ENCODE results near the gene GFOD1.
A peak's percentile ranks its signal among the peaks of the same experiment; 100 is the strongest.
"Not testable (repeated sequence)": the region's sequence is repeated elsewhere in the genome, so short reads cannot be mapped to it uniquely, and the experiment has no call there.

GFOD1 gene

DNA sequence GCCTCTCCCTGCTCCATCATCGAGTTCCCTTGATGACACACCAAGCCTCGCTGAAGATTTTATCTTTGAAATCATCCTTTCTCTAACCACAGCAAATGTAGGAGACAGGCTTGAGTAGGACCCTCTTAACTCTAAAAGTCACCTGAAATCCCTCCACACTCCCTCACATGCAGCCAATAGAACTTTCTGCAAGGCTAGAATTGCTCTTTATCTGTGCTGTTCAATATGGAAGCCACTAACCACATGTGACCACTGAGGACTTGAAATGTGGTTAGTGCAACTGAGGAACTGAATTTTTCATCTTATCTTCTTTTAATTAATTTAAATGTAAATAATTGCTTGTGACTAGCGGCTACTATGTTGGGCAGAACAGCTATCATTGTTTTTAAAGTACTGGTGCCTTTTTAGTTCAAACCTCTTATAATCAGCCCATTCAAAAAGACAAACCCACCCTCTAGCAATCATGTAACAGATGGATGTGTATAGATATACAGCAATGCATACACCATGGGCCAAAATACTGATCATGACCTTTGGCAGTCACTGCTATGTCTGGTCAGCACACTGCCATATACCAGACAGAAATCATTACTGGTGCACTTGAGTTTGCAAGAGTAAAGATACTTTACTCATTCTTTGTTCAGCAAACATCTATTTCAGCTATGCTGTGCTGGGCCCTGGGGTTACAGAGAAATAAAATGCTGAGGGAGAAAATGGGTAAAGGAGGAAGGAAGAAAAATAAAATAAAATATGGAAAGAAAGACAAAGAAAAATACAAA lies 50.0 kb downstream of the GFOD1 start:
- DNase-seq = no peak

DNA sequence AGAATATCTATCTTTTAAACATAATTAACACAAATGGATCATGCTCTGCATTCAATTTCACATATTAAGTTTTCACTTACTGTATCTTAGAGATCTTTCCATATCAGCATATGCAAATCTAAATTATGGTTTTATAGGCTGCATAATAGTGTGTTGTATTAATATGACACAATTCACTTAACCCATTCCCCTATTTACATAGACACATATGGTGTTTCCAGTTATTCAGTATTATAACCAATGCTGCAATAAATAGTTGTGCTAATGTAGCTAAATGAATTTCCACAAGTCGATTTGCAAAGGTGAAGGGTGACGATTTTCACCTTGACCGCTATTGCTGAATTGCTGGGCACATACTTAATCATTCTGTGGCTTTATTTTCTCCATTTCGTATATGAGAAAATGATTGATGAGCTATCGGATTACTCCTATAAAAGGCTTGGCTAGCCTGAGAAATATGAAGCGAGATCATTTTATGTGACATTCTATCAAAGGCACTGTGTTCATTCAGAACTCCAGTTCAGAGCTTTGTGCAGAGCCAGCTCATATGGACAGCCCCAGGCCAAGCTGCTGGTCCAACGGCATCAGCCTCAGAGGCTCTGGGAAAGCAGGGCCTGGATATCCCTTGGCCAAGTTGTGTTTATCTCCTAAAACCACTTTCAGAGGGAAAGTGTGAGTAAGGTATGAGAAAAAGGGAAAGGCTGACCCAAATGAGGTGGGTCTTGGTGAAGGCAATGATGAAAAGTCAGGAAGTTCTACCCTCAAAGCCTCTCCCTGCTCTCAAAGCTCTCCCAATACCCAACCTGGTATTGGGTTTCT lies 50.8 kb downstream of the GFOD1 start:
- no peak for DNase-seq

DNA sequence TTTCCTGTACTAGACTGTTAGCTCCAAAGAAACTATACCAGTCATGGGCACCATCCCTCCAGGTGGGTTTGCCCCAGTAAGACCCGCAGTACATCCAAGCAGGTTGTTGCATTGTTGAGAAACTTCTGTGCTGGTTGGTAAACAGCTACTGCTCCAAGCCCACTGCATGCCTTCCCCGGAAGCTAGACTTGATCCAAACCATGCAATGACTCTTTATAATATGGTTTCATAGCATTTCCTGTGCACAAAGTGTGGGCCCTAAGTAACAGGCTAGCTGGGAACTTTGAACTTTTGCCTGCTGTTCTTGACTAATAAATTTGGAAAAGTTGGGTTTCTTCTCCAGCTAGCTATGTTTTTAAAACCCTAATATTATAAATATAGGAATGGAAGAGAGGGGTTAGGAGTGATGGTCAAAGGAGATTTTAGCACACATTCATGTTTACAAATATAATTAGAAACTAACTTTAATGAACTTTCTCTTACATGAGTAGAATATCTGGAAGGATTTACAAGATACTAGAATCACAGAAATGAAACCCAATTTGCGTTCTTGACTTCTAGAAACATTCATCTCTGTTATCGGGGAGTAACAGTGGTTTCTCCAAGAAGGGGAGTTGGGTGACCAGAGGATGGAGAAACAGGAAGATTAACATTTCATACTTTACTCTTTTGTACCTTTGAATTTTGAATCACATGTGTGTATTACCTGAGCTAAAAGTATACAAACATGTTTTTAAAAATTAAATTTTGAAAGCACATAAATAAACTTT lies 51.7 kb downstream of the GFOD1 start:
- no peak for DNase-seq

DNA sequence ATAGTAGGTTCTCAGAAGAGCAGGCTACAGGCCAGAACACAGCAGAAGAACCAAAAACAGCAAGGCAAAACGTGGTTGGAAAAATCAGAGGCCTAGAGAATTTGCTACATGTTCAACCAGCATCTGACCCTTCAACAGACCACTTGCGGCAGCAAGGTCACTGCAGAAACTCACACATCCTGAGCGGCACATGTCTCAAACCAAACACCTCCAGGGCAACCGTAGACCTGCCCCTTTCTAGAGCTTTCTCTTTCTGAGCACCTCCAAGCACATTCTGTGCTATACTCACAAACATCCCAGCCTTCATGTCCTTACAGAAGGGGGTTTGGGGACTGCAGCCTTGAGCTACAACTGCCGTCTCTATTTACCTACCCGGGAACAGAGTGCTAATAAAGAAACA lies 52.6 kb downstream of the GFOD1 start:
- no peak for DNase-seq

DNA sequence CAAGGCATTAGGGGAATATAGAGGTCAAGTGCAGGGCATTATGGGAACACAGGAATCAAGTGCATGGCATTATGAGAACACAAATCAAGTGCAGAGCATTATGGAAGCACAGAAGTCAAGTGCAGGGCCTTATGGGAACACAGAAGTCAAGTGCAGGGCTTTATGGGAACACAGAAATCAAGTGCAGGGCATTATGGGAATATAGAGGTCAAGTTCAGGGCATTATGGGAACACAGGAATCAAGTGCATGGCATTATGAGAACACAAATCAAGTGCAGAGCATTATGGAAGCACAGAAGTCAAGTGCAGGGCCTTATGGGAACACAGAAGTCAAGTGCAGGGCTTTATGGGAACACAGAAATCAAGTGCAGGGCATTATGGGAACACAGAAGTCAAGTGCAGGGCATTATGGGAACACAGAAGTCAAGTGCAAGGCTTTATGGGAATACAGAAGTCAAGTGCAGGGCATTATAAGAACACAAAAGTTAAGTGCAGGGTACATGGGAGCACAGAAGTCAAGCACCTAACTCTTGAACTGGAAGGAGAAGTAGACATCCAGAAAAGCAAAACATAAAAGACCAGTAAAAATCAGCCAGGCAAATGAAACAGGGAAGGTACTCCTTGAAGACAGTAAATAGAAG lies 53.1 kb downstream of the GFOD1 start:
- not testable (repeated sequence) for DNase-seq

DNA sequence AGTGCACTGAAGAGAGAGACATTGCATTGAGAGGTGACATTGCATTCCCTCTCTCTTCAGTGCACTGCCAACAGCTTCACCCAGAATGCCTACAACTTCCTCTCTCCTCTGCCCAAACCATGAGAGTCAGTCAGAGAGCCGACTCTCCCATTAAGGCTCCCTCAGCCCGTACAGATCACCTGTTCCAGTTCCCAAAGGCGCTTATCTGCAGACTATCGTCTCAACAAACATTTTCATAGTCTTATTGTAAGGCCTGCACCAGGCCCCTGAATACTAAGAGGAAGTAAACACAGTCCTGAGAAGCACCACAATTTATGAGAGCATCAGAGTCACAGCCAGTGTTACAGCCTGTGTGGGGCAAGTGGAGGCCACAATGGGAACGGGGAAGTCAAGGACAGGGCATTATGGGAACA lies 53.7 kb downstream of the GFOD1 start:
- DNase-seq = no peak

DNA sequence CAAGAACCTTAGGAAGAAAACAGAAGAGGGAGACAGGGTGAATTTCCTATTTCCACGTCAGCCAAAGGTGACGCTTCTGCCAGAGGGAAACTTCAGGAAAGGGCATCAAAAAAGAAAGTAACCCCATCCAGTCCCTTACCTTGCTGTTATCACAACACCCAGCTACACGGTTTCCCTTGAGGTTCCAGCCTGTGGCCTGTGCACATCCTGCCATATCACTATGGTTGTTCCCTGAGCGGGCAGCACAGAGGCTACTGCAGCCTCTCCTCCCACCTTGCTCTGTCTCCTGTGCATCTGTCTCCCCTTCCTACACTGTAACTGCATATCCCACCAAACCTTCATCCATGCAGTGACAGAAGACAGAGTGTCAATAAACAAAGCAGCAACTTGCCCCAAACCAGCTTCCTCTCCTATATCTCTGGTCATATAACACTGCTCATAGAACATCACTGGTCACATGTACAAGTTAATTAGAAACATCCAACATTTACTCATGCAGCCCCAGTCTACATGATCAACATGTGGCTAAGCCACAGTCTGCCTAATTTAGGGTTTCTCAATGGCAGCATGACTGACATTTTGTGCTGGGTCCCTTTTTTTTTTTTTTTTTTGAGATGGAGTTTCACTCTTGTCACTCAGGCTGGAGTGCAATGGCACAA lies 54.7 kb downstream of the GFOD1 start:
- DNase-seq = no peak

DNA sequence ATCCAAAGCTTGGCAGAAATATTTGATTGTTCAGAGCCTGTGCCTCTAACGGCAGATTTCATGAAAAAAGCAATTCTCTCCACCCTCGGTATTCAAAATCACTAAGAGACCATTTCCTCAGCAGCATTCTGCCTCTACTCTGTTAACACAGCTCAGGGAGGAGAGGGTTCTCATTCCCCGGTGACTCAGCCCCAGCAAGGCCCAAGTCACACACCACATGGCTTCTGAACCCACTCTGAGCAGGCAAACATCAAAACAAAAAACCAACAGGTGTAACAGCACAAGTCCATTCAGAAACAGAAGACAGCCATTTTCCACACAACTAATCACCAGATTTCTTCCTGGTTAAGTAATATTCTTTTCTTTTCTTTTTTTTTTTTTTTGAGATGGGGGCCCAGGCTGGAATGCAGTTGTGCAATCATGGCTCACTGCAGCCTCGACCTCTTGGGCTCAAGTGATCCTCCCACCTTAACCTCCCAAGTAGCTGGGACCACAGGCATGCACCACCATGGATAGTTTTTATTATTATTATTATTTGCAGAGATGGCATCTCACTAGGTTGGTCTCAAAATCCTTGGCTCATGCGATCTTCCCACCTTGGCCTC lies 55.4 kb downstream of the GFOD1 start:
- DNase-seq = no peak

DNA sequence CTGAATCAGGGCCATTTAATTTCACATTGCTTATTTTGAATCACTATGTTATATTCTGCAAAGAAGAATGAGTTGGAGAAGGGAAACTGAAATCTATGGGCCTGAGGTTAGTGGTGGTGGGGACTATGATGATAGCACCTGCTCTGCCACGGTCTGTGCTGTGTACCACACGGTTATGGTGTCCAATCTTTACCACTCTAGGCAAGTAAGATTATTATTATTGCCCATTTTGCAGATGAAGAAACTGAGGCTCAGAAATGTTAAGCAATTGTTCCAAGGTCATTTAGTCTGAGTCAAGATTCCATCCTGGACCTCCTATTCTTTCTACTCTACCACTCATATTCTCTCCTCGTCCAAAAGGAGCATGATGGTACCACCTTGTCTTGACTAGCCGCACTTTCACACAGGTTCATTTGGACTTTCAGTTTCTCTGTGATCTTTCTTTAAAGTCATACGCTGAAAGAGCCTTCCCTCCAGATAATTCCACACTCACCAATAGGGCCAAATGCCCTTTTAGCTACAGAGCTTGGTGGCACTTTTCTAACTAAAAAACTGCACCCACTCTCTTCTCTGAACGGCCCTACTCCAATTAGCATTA lies 56.2 kb downstream of the GFOD1 start:
- DNase-seq = no peak

DNA sequence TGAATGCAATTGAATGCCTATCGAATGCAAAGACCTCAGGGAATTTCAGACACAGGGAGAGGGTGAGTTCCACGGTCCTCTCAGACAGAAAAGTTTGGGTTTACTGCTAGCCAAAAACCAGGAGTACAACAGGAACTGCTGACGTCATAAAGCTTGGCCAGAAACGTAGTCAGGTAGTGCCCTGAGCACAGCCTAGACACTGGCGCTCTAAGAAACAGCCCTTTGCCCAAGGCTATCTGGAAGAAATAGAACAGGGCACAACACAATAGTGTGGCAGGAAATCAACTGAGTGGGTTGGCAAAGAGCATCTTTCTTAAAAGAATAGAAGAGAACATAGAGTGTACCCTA lies 58.0 kb downstream of the GFOD1 start:
- no peak for DNase-seq

DNA sequence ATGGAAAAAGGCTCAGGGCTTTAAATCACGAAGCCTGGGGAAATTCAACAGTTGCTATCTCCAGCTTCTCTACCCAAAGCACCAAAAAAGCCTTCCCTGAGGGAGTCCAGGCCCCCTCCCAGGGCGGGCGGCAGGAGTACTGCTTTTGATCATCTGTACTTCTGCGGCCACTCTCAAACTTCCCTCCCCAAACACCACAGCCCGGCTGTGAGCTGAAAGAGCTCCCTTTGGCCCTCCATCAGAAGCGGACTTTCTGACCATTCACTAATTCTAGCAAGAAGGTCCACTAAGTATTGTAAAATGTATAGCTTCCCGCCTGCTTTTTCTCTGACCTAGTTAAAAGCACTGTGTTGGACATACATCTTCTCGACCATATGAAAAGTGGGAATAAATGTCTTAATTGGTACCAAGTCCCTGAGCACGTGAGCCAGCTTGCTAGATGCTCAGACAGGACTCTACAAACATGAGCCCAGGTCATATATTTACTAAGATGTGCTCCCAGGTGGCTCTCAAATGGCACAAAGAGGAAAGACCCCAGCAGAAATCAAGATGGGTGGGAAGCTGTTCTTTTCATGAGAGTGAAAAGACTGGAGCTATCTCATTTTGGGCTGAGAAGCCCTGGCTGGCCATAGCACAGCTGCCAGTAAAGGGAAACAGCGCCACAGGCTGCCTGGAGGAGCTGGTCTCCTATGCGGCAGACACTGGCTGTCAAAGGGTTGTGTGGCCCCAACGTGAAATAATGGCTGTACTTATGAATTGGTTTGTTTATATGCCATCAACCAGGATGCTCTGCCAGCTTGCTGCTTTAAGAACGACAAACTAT lies 58.6 kb downstream of the GFOD1 start:
- DNase-seq = no peak

DNA sequence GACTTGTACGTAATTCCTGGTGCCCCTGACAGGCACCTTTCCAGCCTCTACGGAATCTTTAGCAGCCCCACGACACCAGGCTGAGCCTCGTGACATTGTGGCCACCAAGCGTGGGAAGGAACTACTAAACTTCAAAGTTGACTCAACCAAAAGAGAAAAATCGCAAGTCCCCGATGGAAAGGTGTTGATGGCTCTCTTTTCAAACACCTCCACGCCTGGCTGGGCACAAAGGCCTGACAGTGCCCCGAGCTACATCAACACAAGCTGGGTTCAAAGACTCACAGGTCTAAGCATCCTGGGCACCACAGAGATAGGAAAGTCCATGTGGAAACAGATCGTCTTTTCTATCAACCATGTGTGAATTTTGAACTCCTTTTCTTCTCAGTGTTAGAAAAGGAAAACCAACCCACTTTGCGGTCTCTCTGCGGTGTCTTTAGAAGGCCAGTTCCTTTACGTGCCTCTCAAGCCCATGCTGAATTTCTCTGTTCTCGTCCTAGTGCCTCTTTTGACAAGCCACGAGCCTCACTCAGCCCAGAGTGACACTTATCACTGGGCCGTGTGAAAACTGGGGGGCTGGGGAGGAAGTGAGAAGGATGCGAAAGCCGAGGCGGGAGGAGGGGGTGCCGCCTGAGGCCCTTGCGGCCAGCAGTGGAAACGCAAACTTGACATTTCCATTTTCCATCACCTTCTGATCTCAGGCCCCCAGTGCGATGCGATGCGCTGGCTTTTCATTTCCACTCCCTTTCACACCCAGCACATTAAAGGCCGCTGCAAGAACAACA lies 59.4 kb downstream of the GFOD1 start:
- peak; percentile 20 for DNase-seq

DNA sequence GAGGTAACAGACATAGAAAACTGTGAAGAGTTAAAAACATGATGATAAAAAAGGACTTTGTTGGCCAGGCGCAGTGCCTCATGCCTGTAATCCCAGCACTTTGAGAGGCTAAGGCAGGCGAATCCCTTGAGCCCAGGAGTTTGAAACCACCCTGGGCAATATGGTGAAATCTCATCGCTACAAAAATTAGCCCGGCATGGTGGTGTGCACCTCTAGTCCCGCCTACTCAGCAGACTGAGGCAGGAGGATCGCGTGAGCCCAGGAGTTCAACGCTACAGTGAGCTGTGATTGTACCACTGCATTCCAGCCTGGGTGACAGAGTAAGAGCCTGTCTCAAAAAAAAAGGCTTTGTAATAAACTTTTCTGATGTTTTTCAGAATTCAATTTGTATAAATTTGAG lies 60.1 kb downstream of the GFOD1 start:
- DNase-seq = no peak

DNA sequence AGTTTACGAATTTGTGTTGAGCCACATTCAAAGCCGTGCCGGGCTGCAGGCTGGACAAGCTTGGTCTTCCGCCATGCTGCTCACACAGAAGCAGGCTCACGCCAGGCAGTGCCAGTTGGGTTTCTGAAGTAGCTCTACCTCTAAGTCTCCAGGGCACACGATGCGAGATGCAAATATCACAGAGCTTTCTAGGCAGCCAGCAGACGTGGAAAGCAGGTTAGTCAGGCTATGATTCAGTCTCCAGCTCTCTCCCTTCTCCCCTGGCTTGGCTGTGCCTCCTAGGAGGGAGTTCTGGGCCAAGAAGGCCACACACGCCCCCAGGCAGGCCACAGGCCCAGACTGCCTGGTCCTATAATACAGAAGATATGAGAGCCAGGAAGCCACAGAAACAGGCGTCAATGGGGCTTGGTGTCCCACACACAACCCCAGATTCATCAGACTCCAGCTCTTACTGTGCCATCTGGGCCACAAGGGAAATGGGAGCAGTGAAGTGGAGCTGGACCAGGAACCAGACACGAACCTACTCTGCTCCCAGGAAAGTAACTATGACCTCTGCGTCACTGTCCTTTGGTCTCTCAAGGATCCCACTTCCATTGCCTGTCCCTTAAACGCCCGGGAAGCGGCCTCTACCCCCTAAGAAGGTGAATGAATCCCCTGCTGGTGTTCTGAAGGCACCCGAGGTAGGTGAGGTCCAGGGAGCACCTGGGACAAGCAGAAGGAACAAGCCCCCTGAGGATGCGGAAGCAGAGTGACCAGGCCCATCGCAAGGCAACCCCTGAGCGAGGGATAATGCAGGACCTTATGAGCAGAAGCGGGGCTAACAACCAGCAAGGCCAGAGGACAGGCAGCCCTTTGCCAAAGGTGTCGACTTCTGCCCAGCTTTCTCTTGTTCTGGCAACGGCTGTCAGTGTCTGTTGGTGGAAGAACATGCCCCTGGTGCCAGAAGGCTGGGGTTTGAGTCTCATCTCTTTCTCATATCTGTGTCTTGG lies 61.2 kb downstream of the GFOD1 start:
- no peak for DNase-seq

DNA sequence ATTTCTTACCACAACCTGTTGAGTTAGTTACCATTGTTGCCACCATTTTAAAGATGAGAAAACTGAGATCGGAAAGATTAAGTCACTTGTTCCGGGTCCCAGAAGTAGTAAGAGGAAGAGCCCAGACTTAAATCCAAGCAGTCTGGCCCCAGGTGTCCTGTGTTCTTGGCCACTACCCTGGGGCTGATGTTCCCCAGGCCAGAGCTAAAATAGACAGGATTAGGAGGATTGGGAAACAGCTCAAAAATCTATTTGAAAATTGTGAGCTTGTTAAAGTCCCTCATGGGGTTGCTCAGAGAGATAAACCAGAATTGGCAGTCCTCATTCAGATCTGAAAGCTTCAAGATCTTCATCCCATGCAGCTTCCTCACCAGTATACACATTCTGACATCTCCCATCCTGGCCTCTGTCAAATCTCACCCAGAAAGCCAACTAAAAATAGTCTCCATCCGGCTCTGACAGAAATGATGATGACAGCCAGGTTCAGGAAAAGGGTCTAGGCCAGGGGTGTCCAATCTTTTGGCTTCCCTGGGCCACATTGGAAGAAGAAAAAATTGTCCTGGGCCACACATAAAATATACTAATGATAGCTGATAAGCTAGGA lies 62.0 kb downstream of the GFOD1 start:
- DNase-seq = no peak

DNA sequence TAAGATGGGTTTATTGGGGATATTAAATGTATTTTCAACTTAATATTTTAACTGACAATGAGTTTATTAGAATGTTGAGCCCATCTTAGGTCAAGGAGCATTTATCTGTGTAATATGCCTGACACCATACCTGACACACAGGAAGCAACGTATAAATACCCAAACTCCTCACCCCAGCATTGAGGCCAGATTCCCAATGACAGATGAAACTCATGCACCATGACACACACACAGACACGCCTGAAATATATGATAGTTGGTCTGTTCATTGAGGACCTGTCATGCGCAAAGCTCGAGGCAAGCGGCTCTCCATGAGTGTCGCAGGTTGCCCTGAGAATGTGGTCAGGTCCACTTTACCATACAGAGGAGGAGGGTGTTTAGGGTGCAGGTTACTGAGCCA lies 64.1 kb downstream of the GFOD1 start:
- DNase-seq = no peak

DNA sequence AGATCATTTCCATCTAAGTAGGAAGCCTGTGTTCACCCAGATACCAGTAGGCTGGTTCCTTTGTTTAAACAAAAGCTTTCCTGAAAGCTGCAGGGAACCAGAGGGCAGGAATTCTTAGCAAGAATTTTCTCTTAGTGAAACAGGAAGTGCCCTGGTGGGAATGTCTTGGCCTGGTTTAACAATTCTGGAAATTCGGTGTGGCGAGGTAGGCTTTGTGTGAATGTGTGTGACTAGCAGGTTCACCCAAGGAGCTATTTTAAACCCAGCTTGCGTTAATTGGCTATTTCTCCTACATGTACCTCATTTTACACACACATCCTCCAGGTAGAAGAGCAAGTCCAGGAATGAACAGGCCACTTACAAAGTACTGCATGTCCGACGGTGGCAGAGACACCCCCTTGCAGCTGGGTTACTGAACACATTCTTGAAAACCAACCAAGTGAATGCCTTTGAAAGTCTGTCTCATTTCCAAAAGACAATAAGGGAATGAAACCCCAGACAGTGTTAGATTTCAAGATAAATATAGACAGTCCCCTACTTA lies 64.6 kb downstream of the GFOD1 start:
- DNase-seq = no peak
